Activated CD4-positive, alpha-beta T cell treated with anti-CD3 and anti-CD28 coated beads, Interleukin-2, amount 50 U/mL, for 16 hours (primary cell): ENCODE measurements around the gene NPPC.
"Not testable (repeated sequence)": the region's sequence is repeated elsewhere in the genome, so short reads cannot be mapped to it uniquely, and the experiment has no call there.

Experiments used
- DNase-seq: peaks from one replicate; pipeline ENCODE4 v3.0.0-alpha.2; 2020

The NPPC gene

GRCh38 chr2:231919341-231920035, 6.7 kb downstream of the NPPC start:
- no peak for DNase-seq

- no peak for DNase-seq
Observed at GRCh38 chr2:231918501-231919330, 7.5 kb downstream of the NPPC start.

GRCh38 chr2:231917280-231918066, 8.7 kb downstream of the NPPC start:
- no peak for DNase-seq

GRCh38 chr2:231914077-231914690, 12.0 kb downstream of the NPPC start:
- no peak for DNase-seq

- DNase-seq = no peak
Observed at GRCh38 chr2:231911381-231911780, 14.8 kb downstream of the NPPC start.

- DNase-seq = no peak
Observed at GRCh38 chr2:231910771-231911170, 15.4 kb downstream of the NPPC start.

- DNase-seq = not testable (repeated sequence)
Observed at GRCh38 chr2:231910161-231910560, 16.0 kb downstream of the NPPC start.

GRCh38 chr2:231909631-231910030, 16.6 kb downstream of the NPPC start:
- no peak for DNase-seq

- no peak for DNase-seq
Observed at GRCh38 chr2:231908584-231908983, 17.6 kb downstream of the NPPC start.

- DNase-seq = no peak
Observed at GRCh38 chr2:231907765-231908164, 18.4 kb downstream of the NPPC start.

GRCh38 chr2:231905026-231905425, 21.2 kb downstream of the NPPC start:
- no peak for DNase-seq

- DNase-seq = no peak
Observed at GRCh38 chr2:231904161-231904611, 22.0 kb downstream of the NPPC start.

- DNase-seq = no peak
Observed at GRCh38 chr2:231902598-231902997, 23.6 kb downstream of the NPPC start.

- no peak for DNase-seq
Observed at GRCh38 chr2:231900972-231901371, 25.2 kb downstream of the NPPC start.

GRCh38 chr2:231900486-231900942, 25.7 kb downstream of the NPPC start:
- peak; percentile 62 for DNase-seq

GRCh38 chr2:231894566-231895380, 31.4 kb downstream of the NPPC start:
- no peak for DNase-seq

GRCh38 chr2:231891514-231891905, 34.7 kb downstream of the NPPC start:
- DNase-seq = no peak

GRCh38 chr2:231890896-231891513, 35.2 kb downstream of the NPPC start:
- no peak for DNase-seq

GRCh38 chr2:231887756-231888155, 38.4 kb downstream of the NPPC start:
- no peak for DNase-seq

GRCh38 chr2:231886071-231886681, 40.0 kb downstream of the NPPC start:
- DNase-seq = no peak
